Epidermal melanocyte (primary cell): ENCODE data around the gene RIMBP2.

Source experiments
- DNase-seq: peaks from one replicate; pipeline ENCODE4 v3.0.0; 2011; ENCODE audit warnings: low spot score; ENCODE audit not compliant: insufficient read length

Gene RIMBP2

GRCh38 chr12:130508318-130508717 lies 207.8 kb downstream of the RIMBP2 start:
- no peak for DNase-seq

GRCh38 chr12:130506844-130507243 lies 209.3 kb downstream of the RIMBP2 start:
- no peak for DNase-seq

- no peak for DNase-seq
Measured at GRCh38 chr12:130504840-130505175, 211.3 kb downstream of the RIMBP2 start.

GRCh38 chr12:130504110-130504839 lies 211.8 kb downstream of the RIMBP2 start:
- no peak for DNase-seq

GRCh38 chr12:130501821-130502220 lies 214.3 kb downstream of the RIMBP2 start:
- DNase-seq: no peak

GRCh38 chr12:130500835-130501330 lies 215.2 kb downstream of the RIMBP2 start:
- no peak for DNase-seq

GRCh38 chr12:130499474-130499873 lies 216.6 kb downstream of the RIMBP2 start:
- DNase-seq: no peak

- no peak for DNase-seq
Measured at GRCh38 chr12:130498589-130499385, 217.3 kb downstream of the RIMBP2 start.

GRCh38 chr12:130497991-130498390 lies 218.1 kb downstream of the RIMBP2 start:
- no peak for DNase-seq

- DNase-seq: no peak
Measured at GRCh38 chr12:130497321-130497720, 218.8 kb downstream of the RIMBP2 start.

- no peak for DNase-seq
Measured at GRCh38 chr12:130496516-130497120, 219.5 kb downstream of the RIMBP2 start.

- DNase-seq: no peak
Measured at GRCh38 chr12:130495156-130495555, 220.9 kb downstream of the RIMBP2 start.

- DNase-seq: no peak
Measured at GRCh38 chr12:130494736-130495135, 221.4 kb downstream of the RIMBP2 start.

- no peak for DNase-seq
Measured at GRCh38 chr12:130493951-130494350, 222.1 kb downstream of the RIMBP2 start.

- no peak for DNase-seq
Measured at GRCh38 chr12:130491421-130492357, 224.4 kb downstream of the RIMBP2 start.

- DNase-seq: no peak
Measured at GRCh38 chr12:130490674-130491073, 225.4 kb downstream of the RIMBP2 start.

GRCh38 chr12:130489293-130489692 lies 226.8 kb downstream of the RIMBP2 start:
- DNase-seq: no peak

GRCh38 chr12:130488358-130488710 lies 227.8 kb downstream of the RIMBP2 start:
- no peak for DNase-seq

GRCh38 chr12:130487636-130488357 lies 228.3 kb downstream of the RIMBP2 start:
- DNase-seq: no peak

- no peak for DNase-seq
Measured at GRCh38 chr12:130486891-130487416, 229.1 kb downstream of the RIMBP2 start.

- no peak for DNase-seq
Measured at GRCh38 chr12:130486146-130486435, 230.0 kb downstream of the RIMBP2 start.
